Suprapubic skin (tissue), 4 donors: Measurements from ENCODE around the gene DCST2.

ENCODE experiments used
- CTCF ChIP-seq, 2 donors: fragments of 200-600 bp in 1 of 2; fragments of 450-650 bp in 1 of 2; sonication (generic) in 1 of 2; IDR thresholded peaks; one replicate each; pipeline ENCODE4 v1.5.1; 2016 to 2019; ENCODE audit warnings: antibody characterized with exemption in 2 of 2, mild to moderate bottlenecking in 1 of 2, moderate library complexity in 1 of 2
- POLR2A ChIP-seq, 2 donors: fragments of 450-650 bp; IDR thresholded peaks; one replicate each; pipeline ENCODE4 v1.6.1; 2017; ENCODE audit warnings: antibody characterized with exemption in 2 of 2, mild to moderate bottlenecking in 2 of 2, moderate library complexity in 2 of 2
- POLR2AphosphoS5 ChIP-seq, 3 donors: sonication (generic); formaldehyde crosslinking; IDR thresholded peaks; one replicate each; pipeline ENCODE4 v1.6.1; 2017; ENCODE audit warnings: antibody characterized with exemption in 3 of 3

GRCh38 chr1:155022136-155022926 is 11.2 kb downstream of the DCST2 start:
- TF ChIP-seq CTCF (IDR thresholded peaks at IDR 0.05), result no peak
- no peak for TF ChIP-seq POLR2AphosphoS5 (IDR thresholded peaks at IDR 0.05)
- no peak for TF ChIP-seq POLR2A (IDR thresholded peaks at IDR 0.05)
